ENCODE results near the gene CAMK1D.

GRCh38 chr10:12592967-12593366, 243.6 kb downstream of the CAMK1D start:
- no peak for TF ChIP-seq NANOG (IDR thresholded peaks at IDR 0.05; ENCODE audit: borderline replicate concordance)
- TF ChIP-seq, protein P1, sequence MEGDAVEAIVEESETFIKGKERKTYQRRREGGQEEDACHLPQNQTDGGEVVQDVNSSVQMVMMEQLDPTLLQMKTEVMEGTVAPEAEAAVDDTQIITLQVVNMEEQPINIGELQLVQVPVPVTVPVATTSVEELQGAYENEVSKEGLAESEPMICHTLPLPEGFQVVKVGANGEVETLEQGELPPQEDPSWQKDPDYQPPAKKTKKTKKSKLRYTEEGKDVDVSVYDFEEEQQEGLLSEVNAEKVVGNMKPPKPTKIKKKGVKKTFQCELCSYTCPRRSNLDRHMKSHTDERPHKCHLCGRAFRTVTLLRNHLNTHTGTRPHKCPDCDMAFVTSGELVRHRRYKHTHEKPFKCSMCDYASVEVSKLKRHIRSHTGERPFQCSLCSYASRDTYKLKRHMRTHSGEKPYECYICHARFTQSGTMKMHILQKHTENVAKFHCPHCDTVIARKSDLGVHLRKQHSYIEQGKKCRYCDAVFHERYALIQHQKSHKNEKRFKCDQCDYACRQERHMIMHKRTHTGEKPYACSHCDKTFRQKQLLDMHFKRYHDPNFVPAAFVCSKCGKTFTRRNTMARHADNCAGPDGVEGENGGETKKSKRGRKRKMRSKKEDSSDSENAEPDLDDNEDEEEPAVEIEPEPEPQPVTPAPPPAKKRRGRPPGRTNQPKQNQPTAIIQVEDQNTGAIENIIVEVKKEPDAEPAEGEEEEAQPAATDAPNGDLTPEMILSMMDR (conservative IDR thresholded peaks at IDR 0.05; ENCODE audit: low read depth in 2 of 2), result no peak
